Activated T-helper 9 cell treated with anti-CD3 and anti-CD28 coated beads, Interleukin-2, amount 50 U/mL, for 16 hours (primary cell): Measurements from ENCODE around the gene SLC43A3.
A peak's percentile ranks its signal among the peaks of the same experiment; 100 is the strongest.
"Not testable (repeated sequence)": the region's sequence is repeated elsewhere in the genome, so short reads cannot be mapped to it uniquely, and the experiment has no call there.

Source experiments
- DNase-seq: peaks from one replicate; pipeline ENCODE4 v3.0.0-alpha.2; 2020; ENCODE audit warnings: low read depth

The SLC43A3 gene

DNA sequence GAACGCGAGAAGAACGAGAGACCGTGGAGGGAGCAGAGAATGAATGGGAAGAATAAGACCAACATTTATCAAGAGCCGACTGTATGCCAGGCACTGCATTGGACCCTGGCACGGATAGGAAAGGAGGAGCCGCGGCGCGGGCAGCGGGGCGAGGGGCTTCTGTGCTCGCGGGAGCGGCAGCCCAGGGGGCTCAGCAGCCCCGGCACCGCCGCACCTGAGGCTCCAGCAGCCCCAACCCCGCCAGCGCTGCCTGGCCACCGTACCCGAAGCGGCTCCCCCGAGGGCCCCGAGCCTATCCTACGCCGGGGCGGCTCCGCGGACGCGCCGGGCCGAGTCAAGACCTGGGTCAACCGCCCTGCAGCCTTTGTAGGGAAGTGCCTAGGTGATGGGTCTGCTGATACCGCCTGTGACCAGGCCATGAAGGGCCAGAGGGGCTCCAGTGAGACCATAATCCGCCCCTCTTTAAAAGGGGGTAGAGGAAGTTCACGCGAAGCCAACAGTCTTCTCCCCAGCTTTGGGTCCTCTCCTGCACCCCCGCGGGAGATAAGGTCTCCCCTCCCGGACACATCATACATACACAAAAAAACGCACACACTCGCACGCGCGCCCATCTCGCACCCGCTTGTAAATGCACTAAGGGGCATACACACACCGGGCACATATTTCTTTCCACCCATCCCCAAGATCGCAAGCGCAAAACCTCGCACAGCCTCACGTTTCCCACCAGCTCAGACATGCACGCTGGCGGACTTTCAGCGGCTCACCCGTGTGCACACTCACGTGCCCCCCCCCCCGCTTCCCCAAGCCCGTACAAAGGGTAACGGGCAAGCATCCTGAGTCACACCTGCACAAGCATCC is 32.5 kb upstream of the SLC43A3 start:
- DNase-seq, result no peak

DNA sequence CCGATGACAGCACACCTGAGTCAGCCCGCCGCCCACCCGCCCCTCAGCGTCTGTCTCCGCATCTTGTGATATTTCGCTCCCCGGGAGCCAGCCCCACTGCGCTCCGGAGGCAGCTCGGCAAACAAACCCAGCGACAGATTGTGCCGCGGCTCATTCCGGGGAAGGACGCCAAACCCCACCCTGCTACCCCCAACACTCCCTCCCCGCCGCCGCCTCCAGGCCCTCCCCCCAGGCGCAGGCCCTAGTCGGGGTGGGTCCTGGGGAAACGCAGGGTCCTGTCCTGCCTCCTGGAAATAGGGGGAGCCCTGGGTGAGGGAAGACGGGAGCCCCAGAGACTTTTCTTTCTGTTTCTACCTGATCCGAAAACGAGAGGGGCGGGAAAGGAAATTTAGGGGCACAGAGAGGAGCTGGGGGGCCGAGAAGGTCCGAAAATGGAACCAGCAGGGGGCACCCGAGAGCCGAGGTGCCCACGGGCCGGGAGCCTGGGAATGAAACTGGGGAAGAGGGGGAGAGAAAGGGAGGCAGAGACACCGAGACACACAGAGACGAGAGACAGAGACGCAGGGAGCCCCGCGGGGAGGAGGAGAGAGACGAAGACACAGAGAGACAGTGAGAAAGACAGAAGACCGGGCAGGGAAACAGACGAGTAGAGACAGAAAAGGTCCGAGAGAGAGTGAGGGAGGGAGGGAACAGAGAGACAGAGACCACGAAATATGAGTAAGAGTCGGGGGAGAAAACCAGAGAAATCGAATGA is 31.7 kb upstream of the SLC43A3 start:
- peak; percentile 51 for DNase-seq

DNA sequence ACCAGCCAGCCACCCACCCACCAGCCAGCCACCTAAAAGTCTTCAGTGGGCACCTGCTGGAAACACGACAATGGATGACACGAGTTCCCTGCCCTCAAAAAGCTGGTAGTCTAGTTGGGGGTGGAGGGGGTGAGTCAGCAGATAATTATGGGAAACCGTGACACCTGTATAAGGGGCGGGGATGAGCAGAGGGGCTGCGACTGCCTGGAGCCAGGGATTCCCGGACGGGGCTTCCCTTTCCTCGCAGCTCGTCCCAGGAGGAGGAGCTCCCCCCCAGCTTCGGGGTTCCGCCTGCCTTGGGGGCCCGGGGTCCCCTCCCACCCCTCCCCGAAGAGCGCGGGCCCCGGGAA is 31.1 kb upstream of the SLC43A3 start:
- no peak for DNase-seq

DNA sequence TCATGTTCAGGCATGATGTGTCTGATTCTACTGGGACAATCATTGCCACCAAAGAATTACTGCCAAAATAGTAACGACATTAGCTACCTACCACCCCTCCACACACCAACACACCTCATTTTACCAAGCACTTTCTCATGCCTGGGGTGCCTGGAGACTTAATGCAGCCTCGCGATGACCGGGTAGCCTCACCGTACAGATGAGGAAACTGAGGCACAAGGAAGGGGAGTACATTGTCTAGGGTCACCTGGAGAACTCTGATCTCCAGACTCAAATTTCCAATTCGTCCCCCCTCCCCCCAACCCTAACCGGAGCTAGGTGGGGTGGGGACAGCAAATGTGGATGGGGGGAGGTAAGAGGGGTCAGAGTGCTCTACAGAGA is 30.7 kb upstream of the SLC43A3 start:
- DNase-seq, result no peak

DNA sequence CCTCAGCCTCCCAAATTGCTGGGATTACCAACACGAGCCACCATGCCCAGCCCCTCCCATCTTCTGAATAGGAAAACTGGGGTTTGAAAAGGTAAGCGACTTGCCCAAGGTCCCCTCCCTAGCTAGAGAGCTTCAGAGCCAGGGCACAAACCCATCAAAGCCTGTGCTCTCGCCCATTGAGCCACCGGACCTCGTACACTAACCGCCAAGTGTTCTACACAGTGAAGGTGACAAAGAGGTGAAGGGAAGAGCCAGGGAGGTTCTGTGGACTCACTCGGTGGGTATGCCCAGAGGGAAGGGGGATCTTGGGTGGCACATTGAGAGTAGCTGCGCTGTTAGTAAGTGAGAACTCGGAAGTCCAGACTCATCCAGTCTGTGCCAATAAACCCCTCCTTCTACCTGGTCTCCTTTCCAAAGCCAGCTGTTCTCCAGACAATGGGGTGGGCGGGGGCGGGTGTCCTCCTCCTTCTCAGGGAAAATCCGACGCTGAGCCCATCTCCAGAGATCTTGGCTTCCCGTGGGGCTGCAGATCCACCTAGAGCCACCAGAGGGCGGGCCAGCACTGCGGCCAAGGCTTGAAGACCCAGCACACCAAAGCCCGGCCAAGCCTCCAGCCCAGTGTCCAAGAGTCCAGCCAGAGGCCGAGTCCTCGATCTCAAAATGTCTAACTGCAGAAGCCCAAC is 30.2 kb upstream of the SLC43A3 start:
- DNase-seq, result peak; percentile 61

DNA sequence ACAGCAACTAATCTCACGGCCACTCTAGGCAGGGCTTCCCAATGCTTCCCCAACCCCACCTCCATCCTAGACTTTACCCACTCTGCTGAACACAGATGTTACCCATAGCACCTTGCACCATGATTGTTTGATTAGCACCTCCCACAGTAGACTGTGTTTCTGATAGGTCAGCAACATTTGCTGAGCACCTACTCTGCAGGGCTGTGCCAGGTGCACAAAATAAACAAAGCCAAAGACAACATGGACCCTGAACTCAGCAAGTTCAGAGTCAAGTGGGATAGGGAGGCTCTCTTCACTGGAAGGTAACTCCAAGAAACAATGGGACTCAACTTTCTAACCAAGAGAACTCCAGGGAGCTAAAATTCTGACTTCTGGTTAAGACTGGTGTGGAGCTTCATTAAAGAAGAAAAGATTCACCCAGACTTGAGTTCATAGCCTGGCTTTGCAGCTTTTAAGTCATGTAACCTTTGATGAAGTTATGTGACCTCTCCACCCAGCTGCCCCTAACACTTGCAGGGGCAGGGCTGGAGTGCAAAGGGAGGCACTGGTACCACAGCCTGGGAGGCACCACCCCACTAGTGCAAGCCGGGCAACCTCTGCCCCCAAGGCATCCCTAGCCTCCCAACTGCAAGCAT is 26.7 kb upstream of the SLC43A3 start:
- no peak for DNase-seq

DNA sequence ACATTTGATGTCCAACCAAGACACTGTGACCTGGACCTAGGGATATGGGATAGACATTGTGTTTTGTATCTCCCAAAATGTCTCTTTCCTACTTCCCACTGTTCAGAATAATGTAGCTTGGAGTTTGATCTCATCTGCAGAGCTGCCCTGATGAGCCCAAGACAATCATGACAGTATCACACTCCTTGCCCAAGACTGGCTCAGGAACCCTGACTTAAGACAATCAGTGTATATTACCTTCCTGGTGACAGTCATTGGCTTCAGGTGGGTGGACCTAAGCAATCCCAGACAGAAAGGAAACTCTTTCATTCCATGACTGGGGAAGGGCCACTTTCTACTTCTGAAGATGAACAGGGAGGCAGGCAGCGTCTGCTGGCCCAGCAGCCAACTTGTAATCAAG is 19.1 kb upstream of the SLC43A3 start:
- DNase-seq, result no peak

DNA sequence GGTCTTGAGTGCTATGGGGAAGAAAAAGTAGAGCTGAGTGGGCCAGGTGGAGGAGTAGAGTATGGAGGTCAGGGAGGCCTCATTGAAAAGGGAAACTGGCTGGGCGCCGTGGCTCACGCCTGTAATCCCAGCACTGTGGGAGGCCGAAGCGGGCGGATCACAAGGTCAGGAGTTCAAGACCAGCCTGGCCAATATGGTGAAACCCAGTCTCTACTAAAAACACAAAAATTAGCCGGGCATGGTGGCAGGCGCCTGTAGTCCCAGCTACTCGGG is 18.1 kb upstream of the SLC43A3 start:
- not testable (repeated sequence) for DNase-seq

DNA sequence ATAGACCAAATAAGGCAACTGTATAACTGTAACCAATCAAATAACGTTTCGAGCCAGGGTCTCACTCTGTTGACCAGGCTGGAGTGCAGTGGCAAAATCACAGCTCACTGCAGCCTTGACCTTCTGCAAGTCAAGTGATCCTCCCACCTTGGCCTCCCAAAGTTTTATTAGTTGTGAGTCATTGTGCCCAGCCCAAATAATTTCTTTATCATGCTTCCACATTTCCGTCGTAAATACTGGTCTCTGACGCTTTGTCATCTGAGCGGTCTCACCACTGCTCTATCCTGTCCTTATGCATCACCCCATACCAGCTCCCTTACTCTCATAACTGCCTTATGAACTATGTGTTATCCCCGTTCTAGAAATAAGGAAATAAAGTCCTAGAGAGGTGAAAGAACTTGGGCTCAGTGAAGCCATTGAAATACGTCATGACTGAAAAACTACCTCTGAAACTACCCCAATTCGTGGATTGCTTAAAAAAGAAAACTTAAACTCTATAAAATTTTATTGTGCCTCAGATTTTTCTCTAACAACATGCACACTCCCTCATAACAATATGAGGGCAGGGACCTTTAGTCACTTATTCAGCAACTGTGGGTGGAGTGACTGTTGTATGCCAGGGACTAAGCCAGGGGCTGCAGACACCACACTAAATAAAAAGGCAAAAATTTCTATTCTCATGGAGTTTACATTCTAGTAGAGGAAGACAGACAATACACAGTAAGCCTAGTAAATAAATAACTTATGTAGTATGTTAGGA is 17.6 kb upstream of the SLC43A3 start:
- no peak for DNase-seq

DNA sequence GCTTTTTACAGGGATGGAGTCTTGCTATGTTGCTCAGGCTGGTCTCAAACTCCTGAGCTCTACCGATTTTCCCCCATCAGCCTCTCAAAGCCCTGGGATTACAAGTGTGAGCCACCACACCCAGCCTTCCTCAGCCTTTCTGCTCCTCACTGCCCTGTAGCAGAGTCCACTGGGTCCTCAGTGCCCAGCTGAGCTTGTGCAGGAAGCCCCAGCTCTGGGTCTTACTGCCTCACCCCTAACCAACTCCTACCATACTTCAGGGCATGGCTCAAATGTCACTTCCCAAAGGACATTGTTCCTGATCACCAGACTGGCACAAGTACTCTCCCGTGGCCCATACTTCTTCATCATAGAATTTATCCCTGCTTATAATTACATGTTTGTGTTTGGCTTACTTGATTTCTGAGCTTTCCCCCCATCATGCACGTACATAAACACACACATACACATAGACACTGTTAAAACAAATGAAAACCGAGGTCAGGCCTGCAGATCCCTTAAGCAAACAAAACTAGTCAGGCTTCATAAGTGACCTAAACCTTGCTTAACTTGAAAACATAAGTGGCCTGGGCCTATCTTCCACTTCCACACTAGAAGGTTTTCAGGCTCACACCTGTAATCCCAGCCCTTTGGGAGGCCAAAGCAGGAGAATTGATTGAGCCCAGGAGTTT is 14.0 kb upstream of the SLC43A3 start:
- DNase-seq, result no peak

DNA sequence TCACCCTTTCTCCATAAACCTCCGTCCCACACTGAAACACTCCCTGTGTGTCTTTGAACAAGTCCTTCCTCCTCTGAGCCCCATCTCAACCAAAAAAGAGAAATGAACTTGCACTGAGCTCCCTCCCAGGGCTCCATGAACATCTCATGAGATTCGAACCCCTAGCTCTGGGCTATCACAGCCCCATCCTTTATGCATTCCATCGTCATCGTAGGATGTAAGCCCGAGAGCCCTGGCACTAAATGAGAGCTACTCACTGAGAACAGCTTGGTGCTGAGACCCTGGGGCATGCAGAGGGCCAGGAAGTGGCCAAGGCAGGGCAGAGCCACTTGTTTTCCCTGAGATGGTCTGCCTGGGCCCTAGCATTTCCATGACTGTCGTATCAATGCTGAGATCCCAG is 12.9 kb upstream of the SLC43A3 start:
- DNase-seq, result no peak

DNA sequence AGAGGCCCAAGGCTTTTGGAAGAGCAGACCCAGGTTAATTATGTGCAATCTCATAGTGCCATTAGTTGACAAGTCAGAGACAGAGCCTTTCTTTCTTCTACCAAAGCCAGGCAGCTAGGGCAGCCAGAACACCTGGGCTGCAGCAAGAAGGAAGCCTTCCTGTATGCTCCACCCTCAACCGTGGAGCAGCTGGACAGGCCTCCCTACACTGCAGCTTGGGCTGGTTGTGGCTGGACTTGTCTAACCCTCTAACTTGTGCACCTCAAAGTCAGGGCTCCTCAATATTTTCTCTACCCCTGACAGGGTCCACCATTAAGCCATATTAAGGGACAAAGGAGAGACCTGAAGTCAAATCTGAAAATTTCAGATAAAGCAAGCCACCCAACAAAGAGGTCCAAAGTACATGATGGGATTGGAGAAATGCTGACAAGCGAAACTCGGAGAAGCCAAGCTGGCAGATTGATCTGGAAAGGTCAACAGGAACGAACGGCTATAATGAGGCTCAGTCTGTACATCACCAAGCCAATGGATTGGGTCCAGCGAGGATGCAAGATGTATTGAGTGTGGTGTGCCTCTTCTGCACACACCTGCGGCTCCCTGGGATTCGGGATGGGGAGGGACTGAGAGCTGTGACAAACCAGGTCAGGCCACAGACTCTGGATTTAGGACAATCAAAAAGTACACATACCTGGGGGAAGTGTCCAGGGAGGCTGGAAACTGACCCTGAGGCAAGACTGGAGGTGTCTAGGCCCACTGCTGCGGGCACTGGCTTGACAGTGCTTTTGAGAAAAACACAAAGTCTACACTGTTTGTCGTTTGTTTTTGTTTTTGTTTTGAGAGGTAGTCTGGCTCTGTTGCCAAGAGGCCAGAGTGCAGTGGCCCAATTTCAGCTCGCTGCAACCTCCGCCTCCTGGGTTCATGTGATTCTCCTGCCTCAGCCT is 11.7 kb upstream of the SLC43A3 start:
- no peak for DNase-seq

DNA sequence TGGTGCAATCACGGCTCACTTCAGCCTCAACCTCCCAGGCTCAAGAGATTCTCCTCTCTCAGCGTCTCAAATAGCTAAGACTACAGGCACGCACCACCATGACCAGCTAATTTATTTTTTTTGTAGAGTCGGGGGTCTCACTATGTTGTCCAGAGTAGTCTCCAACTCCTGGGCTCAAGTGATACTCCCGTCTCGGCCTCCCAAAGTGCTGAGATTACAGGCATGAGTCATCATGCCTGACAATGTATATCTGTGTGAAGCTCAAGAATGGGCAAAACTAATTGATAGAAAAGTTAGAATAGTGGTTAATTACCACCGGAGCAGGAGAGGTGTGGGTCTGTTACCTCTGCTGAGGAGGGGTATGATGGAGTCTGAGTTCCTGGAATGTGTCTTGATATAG is 9.1 kb upstream of the SLC43A3 start:
- DNase-seq, result no peak

DNA sequence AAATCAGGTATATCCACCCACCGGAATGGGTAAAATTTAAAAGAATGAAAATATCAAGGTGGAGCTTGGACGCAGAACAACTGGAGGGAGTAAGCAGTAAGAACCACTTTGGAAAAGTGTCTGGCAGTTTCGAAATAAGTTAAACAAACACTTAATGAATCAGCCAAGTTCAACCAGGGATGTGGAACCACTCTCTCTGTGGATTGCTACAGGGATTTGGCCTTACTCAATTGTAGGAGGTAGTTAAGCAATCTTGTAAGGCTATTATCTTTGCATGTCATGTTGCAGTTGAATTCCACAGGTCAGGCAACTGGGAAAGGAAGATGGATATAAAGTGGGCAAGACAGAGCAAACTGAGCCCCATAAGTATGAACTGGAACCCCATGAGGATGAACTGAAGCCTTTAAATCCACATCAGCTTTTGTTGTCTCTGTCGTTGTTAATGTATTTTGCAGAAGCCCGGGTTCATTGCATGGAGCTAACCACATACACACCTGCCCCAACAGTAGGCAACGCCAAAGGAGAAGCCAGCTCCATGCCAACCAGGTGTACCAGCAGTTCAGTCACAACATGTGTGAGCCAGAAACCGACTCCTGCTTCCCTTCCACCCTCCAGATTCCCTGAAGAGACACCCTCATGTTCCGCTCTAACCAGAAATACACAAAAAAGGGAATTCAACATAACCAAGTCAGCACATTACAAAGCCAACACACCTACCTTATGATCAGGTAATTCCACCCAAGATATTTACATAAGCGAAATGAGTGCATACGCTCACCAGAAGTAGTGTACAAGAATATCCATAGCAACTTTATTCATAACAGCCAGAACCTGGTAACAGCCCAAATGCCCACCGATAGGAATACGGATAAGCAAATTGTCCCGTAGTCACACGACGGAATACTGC is 8.0 kb upstream of the SLC43A3 start:
- no peak for DNase-seq

DNA sequence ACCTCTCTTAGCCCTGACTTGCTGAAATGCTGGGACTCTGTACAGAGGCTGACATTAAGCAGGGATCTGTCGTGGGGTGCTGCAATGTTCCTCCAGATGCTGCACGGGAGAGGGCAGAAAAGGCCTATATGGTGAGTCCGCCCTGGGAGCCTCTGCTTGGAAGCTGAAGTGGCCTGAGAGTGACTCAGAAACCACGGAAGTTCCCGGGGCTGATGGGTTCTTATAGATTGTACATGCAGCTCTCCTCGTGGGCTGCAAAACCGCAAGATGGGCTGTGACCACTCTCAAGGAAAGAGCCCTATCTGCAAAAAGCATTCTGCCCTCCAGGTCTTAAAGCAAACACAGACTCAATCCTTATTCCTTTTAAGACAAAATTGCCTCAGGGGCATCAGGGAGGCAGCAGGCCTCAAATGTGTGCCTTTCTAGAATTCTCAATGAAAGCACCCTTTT is 5.8 kb upstream of the SLC43A3 start:
- DNase-seq, result no peak

DNA sequence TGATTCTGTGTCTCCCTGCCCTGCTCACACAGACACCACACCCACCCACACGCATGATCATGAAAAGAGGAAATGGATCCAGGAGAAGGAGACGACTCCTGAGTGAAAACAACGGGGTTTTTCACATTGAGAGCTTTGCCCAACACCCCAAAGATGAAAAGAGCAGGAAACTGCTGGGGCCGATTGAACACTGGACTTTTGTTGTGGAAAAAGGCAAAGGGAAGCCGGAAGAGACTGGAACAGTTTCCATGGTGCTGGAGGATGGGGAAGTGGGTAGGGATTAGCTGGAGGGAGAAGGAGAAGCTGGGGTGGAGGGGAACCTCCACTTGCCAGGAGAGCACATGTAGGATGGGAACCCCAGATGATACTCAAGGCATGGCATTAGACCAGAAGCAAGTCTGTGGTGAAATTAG is 5.2 kb upstream of the SLC43A3 start:
- DNase-seq, result no peak

DNA sequence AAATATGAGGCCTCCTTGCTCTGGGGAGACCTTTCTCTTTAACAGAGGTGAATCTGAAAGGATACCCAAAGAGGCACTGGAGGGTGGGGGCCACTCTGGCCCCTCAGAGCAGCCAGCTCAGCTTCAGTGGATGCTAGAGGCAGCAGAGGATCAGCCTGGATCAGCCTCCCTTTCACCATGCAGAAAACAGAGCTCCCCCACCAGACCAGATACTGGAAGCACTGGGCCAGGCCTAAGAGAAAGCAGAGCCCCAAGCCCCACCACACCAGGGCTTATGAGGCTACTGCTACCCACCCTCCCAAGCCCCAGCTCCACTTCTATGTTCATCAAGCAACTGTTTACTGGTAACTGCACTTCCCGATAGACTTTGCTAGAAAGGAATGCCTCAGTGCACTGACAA is 4.0 kb upstream of the SLC43A3 start:
- no peak for DNase-seq

DNA sequence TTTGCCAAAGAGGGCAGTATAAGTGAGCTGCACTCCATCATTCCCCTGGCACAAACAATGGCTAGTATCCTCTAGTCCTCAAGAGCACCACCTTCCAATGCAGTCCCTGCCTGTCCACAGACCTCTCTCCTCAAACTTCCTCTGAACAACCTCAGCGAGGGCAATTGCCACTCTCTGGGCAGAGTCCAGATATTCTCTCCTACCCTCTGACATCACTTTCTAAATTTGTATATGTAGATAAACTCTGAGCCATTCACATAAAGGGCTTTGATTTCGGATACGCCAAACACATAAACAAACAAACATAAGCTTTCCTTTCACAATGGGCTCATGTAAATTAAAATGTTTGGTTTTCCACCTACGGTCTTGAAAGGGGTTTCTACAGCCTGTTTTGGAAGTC is 3.0 kb upstream of the SLC43A3 start:
- no peak for DNase-seq

DNA sequence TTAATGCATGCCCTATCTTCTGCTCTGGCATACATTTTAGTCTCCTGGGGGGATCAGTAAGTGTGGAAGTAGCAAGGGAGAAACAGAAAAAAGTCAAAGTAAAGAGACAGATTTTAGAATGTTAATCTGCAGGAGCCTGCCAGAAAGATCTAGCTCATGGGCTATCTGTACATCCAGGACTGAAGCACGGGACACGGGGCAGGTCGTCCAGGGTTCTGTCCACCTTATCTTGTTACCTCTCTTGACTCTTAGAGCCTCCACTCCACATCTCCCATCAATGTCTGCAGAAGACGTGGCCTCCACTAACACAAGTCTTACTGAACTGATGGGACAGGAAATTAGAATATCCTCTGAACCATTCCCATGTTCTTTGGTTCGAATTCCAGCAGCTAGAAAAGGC is 1.7 kb upstream of the SLC43A3 start:
- DNase-seq, result no peak
